ENCODE measurements around the gene LAMA5.

Gene LAMA5

DNA sequence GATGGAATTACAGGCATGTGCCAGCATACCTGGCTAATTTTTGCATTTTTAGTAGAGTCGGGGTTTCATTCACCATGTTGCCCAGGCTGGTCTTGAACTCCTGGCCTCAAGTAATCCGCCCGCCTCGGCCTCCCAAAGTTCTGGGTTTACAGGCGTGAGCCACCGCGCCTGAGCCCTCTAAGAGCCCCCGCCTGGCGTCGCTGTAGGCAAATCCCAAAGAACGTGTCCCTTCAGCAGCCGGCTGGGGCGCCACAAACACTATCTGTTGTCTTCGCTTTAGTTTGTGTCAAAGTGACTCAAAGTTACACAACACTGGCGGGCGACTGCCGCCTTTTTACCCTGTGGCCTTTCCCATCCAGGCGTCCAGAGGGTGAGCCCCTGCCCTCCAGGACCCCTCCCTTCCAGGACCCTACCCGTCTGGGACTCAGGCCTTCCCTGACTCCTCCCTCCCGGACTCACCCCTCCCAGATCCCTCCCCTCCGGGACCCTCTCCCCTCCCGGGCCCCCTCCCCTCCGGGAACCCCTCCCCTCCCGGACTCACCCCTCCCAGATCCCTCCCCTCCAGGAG is 65.3 kb downstream of the LAMA5 start:
- peak; percentile 89 for DNase-seq (ENCODE audit: low read depth, low spot score)
- H3K4me3 ChIP-seq (ENCODE audit: low read length): peak overlapping the region; percentile 75

DNA sequence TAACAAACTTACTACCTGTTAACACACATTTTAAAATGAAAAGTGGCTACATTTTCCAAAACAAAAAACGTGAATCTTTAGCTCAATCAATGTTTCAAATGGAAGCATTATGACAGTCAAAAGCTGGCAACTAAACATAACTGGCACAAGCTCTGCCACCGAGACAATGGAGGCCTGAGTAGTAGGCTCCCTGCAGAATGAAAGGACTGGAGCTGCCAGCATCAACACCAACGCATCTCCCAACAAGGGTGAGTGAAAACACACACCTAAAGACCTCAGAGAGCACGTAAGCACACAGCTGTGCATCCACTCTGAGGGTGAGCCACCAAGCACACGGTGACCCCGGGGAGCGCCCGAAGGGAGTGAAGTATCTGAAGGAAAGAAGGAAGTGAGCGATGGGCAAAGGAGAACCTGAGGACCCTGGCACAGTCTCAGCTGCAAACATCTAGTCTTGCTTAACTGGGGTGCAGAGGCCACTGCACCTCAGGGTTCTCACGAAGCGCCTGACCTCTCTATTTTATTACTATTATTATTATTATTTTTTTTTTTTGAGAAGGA is 65.9 kb downstream of the LAMA5 start:
- no peak for DNase-seq (ENCODE audit: low read depth, low spot score)
- peak overlapping the region; percentile 75; the same call in 1 of the 2 replicates for H3K4me3 ChIP-seq (ENCODE audit: low read length)

- H3K4me3 ChIP-seq (ENCODE audit: low read length): no peak overlapping the region
- no peak for DNase-seq (ENCODE audit: low read depth, low spot score)
Observed at GRCh38 chr20:62300319-62300718, 66.8 kb downstream of the LAMA5 start.

DNA sequence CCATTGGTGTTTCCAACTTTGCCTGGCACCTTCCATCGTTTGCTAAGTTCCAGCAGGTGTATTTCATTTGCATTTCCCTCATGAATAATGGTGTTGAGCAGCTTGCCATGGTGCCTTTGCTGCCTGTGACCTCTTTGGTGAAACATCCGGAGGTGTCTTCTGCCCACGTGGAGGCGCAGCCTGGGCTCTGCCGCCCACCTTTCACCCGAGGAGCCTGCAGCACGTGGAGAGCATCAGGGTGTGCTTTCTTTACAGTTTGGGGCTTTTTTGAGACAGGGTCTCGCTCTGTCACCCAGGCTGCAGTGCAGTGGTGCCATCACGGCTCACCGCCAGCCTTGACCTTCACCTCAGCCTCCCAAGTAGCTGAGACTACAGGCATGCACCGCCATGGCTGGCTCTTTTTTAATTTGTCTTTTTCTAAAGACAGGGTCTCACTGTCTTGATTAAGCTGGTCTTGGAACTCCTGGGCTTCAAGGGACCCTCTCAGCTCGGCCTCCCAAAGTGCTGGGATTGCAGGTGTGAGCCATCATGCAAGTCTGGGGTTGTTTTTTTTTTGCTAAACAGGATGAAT is 67.4 kb downstream of the LAMA5 start:
- DNase-seq (ENCODE audit: low read depth, low spot score): no peak
- H3K4me3 ChIP-seq (ENCODE audit: low read length): no peak overlapping the region

DNA sequence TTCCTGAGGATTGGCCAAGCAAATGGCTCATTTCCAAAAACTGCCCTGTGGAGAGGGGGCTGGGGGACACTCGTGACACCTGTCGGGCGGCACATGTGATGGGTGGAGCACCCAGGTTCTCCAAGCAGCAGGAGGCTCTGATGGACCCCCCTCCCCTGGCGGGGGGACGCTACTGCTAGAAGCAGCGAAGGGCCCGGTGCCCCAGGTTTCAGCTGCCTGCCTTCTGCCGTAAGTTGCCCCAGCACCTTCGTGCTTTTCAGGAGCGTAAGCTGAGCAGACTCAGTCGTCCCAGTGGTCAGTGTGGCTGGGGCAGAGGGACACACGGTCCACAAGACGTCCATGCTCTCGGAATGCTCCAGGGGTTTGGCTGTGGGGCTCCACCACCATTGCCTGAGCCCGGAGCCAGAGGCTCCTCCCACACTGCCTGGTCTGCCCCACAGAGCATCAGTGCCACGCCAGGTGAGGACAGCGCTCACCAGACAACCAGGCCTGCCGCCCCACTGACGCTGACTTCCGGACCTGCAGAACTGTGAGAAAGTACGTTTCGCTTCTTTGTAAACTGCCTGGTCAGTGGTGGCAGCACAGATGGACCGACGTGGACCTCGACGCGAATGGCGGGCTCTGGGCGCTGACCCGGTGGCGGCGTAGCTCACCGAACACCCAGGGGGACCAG is 68.4 kb downstream of the LAMA5 start:
- no peak for DNase-seq (ENCODE audit: low read depth, low spot score)

GRCh38 chr20:62297449-62298227 is 69.5 kb downstream of the LAMA5 start:
- DNase-seq (ENCODE audit: low read depth, low spot score): no peak
- no peak overlapping the region for H3K4me3 ChIP-seq (ENCODE audit: low read length)

More for the DNA sequence above, 68.4 kb downstream of the LAMA5 start:
- H3K4me3 ChIP-seq (ENCODE audit: low read length): no peak overlapping the region

- DNase-seq (ENCODE audit: low read depth, low spot score): no peak
- no peak overlapping the region for H3K4me3 ChIP-seq (ENCODE audit: low read length)
Observed at GRCh38 chr20:62296724-62297448, 70.2 kb downstream of the LAMA5 start.

GRCh38 chr20:62294516-62294915 is 72.6 kb downstream of the LAMA5 start:
- H3K4me3 ChIP-seq (ENCODE audit: low read length): no peak overlapping the region

DNA sequence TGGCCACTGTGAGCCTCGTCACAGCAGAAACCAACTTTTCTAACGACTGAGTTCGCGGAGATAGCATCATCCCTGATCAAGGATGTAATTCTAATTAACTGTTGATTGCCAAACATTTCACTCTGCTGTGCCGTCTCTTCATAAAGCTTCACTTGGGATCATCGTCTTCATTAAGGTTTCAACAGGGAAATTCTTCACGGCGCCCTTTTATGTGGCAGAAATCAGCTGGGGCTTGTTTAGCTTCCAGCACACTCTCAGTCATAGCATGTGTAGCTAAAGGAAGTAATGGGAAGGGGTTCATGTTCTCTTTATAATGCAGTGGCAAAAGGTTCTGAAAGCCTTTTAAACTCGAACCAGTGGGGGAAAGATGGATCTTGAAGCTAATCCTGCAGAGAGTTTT is 73.2 kb downstream of the LAMA5 start:
- no peak for DNase-seq (ENCODE audit: low read depth, low spot score)
- no peak overlapping the region for H3K4me3 ChIP-seq (ENCODE audit: low read length)

More at GRCh38 chr20:62294516-62294915, 72.6 kb downstream of the LAMA5 start:
- DNase-seq (ENCODE audit: low read depth, low spot score): no peak

DNA sequence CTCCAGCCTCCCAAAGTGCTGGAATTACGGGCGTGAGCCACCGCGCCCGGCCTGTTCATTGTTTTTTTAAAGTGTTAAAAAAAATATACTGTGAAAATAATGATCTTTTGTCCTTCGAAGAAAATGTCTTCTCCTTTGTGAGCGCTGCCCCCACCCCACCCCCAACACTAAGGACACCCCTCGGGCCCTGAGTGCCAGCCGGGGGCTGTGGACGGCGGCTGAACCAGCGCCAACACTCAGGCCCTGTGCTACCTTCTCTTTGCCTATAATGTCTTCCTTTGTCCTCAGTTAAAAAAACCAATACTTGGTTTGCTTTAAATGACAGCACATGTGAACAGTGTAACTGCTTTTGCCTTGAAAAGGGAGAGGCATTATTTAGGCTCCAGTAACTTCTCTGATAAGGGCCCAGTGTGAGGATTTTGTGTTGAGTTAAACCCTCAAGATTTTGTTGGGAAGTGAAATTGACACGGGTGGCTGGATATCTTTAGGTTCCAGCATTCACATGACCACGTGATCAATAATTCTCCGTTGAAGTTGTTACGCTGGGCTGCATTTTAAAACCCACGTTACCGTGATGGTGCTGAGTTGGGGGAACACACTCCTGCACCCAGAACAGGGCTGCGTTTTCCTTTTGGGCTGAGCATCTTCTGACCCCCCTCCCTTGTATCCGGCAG is 73.9 kb downstream of the LAMA5 start:
- no peak for DNase-seq (ENCODE audit: low read depth, low spot score)
- H3K4me3 ChIP-seq (ENCODE audit: low read length): no peak overlapping the region

DNA sequence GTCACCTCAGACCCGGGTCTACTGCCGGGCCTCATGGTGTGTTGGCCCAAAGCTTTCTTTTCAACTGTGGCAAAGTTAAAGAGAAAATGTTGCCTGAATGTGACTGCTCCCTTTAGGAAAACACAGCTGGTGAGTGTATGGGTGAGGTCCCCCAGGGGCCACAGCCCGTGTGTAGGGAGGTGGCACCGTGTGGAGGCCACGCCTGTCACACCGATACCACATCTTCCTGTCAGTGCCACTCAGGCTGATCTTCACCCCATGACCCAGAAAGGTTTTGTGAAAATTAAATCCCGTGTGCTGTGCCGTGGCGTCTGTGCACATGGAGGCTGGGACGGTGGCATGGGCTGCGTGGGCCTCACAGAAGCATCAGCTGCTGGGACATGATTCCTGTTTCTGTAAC is 75.0 kb downstream of the LAMA5 start:
- DNase-seq (ENCODE audit: low read depth, low spot score): no peak
- no peak overlapping the region for H3K4me3 ChIP-seq (ENCODE audit: low read length)

DNA sequence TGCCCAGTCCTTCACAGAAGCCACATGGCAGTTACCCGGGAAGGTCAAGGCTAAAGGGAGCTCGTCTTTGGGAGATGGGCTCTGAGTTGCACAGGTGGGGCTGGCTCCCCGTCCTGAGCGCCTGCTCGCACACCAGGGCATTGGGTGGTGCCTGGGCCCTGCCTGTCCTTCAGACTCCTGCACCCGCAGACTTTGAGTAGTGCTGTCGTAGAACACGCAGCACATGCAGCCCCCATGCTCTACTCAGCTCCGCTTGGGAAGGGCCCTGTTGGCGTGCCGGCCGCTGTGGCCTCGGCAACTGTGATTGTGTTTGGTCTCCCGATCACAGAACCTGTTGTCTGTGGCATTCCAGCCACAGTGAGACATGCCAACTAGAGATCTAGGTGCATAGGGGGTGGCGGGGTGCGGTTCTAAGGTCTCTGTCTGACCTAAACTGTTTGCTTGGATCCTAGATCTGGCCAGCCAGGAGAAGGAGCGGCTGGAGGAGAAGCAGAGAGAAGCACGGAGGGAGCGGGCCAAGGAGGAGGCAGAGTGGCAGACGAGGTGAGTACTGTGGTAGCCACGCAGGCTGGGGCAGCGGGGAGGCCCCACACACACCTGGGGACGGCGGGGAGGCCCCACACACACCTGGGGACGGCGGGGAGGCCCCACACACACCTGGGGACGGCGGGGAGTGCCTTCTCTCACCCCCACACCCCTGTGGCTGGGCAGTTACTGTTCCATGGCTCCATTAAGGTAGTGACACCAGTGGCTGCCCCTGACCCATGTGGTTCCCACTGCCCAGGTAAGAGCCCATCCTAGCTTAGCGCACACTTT is 75.7 kb downstream of the LAMA5 start:
- no peak for DNase-seq (ENCODE audit: low read depth, low spot score)
- no peak overlapping the region for H3K4me3 ChIP-seq (ENCODE audit: low read length)

DNA sequence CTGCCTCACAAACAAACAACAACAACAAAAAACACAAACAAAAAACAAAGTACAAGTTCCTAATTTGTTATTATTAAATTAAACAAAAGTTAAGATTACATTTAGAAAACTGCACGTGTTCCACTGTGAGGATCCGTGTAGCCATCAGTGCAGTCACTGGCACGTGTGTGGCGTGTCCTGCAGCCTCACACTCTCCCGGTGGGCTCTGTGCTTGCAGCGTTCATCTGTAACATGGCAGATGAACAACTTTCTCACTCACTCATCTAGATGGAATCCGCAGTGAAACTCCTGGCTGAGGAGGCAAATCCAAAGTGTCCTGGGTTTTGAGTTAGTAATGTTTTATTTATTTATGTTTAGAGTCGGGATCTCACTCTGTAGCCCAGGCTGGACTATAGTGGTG is 77.2 kb downstream of the LAMA5 start:
- no peak for DNase-seq (ENCODE audit: low read depth, low spot score)
- no peak overlapping the region for H3K4me3 ChIP-seq (ENCODE audit: low read length)

DNA sequence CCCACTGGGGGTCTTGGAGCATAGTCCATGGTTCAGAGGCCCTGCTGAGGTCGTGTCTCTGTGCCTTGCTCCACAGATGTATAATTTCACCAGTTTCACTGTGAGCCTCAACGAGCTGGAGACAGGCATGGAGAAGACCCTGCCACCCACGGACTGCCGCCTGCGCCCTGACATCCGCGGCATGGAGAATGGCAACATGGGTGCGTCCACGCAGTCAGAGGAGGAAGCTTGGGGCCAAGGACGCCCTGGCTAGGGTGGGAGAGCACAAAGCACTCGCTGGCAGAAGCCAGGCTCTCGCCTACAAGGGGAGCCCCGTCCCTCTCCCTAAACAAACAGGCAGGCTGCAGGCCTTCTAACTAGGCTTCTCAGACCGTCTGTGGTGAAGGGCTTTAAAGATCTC is 78.0 kb downstream of the LAMA5 start:
- no peak overlapping the region for H3K4me3 ChIP-seq (ENCODE audit: low read length)

DNA sequence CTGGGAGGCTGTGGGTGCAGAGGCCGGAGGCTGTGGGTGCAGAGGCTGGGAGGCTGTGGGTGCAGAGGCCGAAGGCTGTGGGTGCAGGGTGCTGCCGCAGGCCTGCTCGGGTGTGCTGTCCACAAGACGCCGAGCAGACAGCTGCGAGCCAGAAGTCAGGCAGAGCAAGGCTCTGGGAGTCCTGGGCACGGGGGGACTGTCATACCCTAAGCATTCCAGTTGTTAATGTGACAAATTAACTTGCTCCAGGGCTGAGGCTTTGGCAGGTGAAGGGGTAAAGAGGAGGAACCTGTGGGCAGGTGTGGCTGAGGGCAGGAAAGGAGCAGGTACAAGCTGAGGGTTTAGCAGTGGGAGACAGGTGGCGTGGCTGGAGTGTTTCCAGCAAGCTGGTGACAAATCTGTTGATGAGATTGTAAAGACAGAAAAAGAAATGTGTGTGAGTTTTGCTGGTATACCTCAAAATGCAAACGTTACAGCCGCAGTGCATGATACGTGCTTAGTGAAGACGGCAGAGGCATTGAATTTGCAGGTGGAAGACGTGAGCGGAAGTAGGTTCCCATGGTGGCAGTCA is 78.5 kb downstream of the LAMA5 start:
- DNase-seq (ENCODE audit: low read depth, low spot score): no peak

More for the DNA sequence above, 78.0 kb downstream of the LAMA5 start:
- DNase-seq (ENCODE audit: low read depth, low spot score): no peak

GRCh38 chr20:62287759-62288534 is 79.2 kb downstream of the LAMA5 start:
- no peak for DNase-seq (ENCODE audit: low read depth, low spot score)
- H3K4me3 ChIP-seq (ENCODE audit: low read length): no peak overlapping the region

More for the DNA sequence above, 78.5 kb downstream of the LAMA5 start:
- H3K4me3 ChIP-seq (ENCODE audit: low read length): no peak overlapping the region

- H3K4me3 ChIP-seq (ENCODE audit: low read length): no peak overlapping the region
- DNase-seq (ENCODE audit: low read depth, low spot score): no peak
Observed at GRCh38 chr20:62287129-62287528, 80.0 kb downstream of the LAMA5 start.
